ENCODE results near the gene TSKU.

- TF ChIP-seq, protein P1, sequence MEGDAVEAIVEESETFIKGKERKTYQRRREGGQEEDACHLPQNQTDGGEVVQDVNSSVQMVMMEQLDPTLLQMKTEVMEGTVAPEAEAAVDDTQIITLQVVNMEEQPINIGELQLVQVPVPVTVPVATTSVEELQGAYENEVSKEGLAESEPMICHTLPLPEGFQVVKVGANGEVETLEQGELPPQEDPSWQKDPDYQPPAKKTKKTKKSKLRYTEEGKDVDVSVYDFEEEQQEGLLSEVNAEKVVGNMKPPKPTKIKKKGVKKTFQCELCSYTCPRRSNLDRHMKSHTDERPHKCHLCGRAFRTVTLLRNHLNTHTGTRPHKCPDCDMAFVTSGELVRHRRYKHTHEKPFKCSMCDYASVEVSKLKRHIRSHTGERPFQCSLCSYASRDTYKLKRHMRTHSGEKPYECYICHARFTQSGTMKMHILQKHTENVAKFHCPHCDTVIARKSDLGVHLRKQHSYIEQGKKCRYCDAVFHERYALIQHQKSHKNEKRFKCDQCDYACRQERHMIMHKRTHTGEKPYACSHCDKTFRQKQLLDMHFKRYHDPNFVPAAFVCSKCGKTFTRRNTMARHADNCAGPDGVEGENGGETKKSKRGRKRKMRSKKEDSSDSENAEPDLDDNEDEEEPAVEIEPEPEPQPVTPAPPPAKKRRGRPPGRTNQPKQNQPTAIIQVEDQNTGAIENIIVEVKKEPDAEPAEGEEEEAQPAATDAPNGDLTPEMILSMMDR (conservative IDR thresholded peaks at IDR 0.05; ENCODE audit: low read depth in 2 of 2): no peak
- TF ChIP-seq POLR2AphosphoS5 (IDR thresholded peaks at IDR 0.05; ENCODE audit: low read depth) (no peak), JUNB (IDR thresholded peaks at IDR 0.05; ENCODE audit: unreplicated experiment) (no peak), EZH2phosphoT487 (IDR thresholded peaks at IDR 0.05; ENCODE audit: unreplicated experiment) (no peak), STAT1 (IDR thresholded peaks at IDR 0.05; ENCODE audit: unreplicated experiment) (no peak), EZH2 (IDR thresholded peaks at IDR 0.05; ENCODE audit: low read depth, unreplicated experiment) (no peak), CREB1 (CRISPR knock-in tag; IDR thresholded peaks at IDR 0.05; ENCODE audit: low read depth) (no peak), ZNF114 (CRISPR knock-in tag; IDR thresholded peaks at IDR 0.05) (no peak)
- TF ChIP-seq, protein P2, sequence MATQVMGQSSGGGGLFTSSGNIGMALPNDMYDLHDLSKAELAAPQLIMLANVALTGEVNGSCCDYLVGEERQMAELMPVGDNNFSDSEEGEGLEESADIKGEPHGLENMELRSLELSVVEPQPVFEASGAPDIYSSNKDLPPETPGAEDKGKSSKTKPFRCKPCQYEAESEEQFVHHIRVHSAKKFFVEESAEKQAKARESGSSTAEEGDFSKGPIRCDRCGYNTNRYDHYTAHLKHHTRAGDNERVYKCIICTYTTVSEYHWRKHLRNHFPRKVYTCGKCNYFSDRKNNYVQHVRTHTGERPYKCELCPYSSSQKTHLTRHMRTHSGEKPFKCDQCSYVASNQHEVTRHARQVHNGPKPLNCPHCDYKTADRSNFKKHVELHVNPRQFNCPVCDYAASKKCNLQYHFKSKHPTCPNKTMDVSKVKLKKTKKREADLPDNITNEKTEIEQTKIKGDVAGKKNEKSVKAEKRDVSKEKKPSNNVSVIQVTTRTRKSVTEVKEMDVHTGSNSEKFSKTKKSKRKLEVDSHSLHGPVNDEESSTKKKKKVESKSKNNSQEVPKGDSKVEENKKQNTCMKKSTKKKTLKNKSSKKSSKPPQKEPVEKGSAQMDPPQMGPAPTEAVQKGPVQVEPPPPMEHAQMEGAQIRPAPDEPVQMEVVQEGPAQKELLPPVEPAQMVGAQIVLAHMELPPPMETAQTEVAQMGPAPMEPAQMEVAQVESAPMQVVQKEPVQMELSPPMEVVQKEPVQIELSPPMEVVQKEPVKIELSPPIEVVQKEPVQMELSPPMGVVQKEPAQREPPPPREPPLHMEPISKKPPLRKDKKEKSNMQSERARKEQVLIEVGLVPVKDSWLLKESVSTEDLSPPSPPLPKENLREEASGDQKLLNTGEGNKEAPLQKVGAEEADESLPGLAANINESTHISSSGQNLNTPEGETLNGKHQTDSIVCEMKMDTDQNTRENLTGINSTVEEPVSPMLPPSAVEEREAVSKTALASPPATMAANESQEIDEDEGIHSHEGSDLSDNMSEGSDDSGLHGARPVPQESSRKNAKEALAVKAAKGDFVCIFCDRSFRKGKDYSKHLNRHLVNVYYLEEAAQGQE (IDR thresholded peaks at IDR 0.05; ENCODE audit: unreplicated experiment): no peak
- TF ChIP-seq, protein P3, sequence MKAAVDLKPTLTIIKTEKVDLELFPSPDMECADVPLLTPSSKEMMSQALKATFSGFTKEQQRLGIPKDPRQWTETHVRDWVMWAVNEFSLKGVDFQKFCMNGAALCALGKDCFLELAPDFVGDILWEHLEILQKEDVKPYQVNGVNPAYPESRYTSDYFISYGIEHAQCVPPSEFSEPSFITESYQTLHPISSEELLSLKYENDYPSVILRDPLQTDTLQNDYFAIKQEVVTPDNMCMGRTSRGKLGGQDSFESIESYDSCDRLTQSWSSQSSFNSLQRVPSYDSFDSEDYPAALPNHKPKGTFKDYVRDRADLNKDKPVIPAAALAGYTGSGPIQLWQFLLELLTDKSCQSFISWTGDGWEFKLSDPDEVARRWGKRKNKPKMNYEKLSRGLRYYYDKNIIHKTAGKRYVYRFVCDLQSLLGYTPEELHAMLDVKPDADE (IDR thresholded peaks at IDR 0.05): no peak
Measured at GRCh38 chr11:76795936-76796441, 12.8 kb downstream of the TSKU start.

All from GM23338 (cell line).